ENCODE data around the gene TBC1D16. TPM values are rescaled to one million over a fixed set of nuclear protein-coding genes. Genes with fewer than 3 reads are reported as not detected.
"Not testable (repeated sequence)": the region's sequence is repeated elsewhere in the genome, so short reads cannot be mapped to it uniquely, and the experiment has no call there.

TBC1D16 gene
- total RNA-seq, 4 donors from 2014 or later = 26.5 to 44.3 (median 36.3) TPM

GRCh38 chr17:79994602-79995001 lies 41.1 kb downstream of the TBC1D16 start:
- Histone ChIP-seq H3K9me3 (no peaks in the 10 kb centered on the region), H3K36me3 (no peaks in the 10 kb centered on the region), H3K4me3 (no peak overlapping the region), H3K27ac (no peak overlapping the region), H3K27me3 (no peaks in the 10 kb centered on the region), H3K4me1 (peaks cover 0 to 35% (median 21%) of the 10 kb centered on the region in 3 donors)
- 96% methylated on average over 8 of the region's 13 CpGs for WGBS, 2 donors (ENCODE audit: low coverage in 1 of 2)
- TF ChIP-seq POLR2AphosphoS5 (IDR thresholded peaks at IDR 0.05) (no peak), POLR2A (IDR thresholded peaks at IDR 0.05) (no peak), EP300 (IDR thresholded peaks at IDR 0.05) (no peak), CTCF (IDR thresholded peaks at IDR 0.05) (no peak)
- no peak for ATAC-seq

- peaks cover 0 to 35% (median 21%) of the 10 kb centered on the region in 3 donors for H3K4me1 ChIP-seq
- H3K27ac ChIP-seq, H3K27me3 ChIP-seq, H3K4me3 ChIP-seq, H3K36me3 ChIP-seq, H3K9me3 ChIP-seq, ATAC-seq: not testable (repeated sequence)
- 80 to 100% methylated on average over 1 to 2 of the region's 4 CpGs for WGBS, 2 donors (ENCODE audit: low coverage in 1 of 2)
These were observed 41.5 kb downstream of the TBC1D16 start for GRCh38 chr17:79994228-79994569.

GRCh38 chr17:79993390-79994227 lies 42.1 kb downstream of the TBC1D16 start:
- H3K4me1 ChIP-seq = peaks cover 0 to 40% (median 21%) of the 10 kb centered on the region in 3 donors
- peak; percentile 80 for ATAC-seq
- no peaks in the 10 kb centered on the region for H3K36me3 ChIP-seq
- H3K9me3 ChIP-seq = no peaks in the 10 kb centered on the region
- H3K27ac ChIP-seq = no peak overlapping the region
- 52 to 70% methylated on average over 2 to 7 of the region's 22 CpGs for WGBS, 2 donors (ENCODE audit: low coverage in 1 of 2)
- TF ChIP-seq EP300 (IDR thresholded peaks at IDR 0.05) = no peak
- no peak for TF ChIP-seq POLR2AphosphoS5 (IDR thresholded peaks at IDR 0.05)
- TF ChIP-seq POLR2A (IDR thresholded peaks at IDR 0.05) = no peak
- no peak for TF ChIP-seq CTCF (IDR thresholded peaks at IDR 0.05)
- H3K4me3 ChIP-seq = no peak overlapping the region
- no peaks in the 10 kb centered on the region for H3K27me3 ChIP-seq

- TF ChIP-seq POLR2A (IDR thresholded peaks at IDR 0.05) (no peak), CTCF (IDR thresholded peaks at IDR 0.05) (no peak), EP300 (IDR thresholded peaks at IDR 0.05) (no peak), POLR2AphosphoS5 (IDR thresholded peaks at IDR 0.05) (no peak)
- Histone ChIP-seq H3K27me3 (no peaks in the 10 kb centered on the region), H3K27ac (peak overlapping the region in 3 of 4 donors; percentile 15 to 46 (median 17)), H3K36me3 (no peaks in the 10 kb centered on the region), H3K4me1 (peaks cover 0 to 47% (median 21%) of the 10 kb centered on the region in 3 donors), H3K9me3 (no peaks in the 10 kb centered on the region), H3K4me3 (peak overlapping the region in 1 of 2 donors; percentile 50)
- whole genome bisulfite sequencing, 2 donors (ENCODE audit: low coverage in 1 of 2) = 8 to 45% methylated on average over 3 to 4 of the region's 10 CpGs
- ATAC-seq = no peak
These were observed 42.9 kb downstream of the TBC1D16 start for GRCh38 chr17:79992649-79993389.

- Histone ChIP-seq H3K9me3 (no peaks in the 10 kb centered on the region), H3K4me3 (peak overlapping the region; percentile 23 to 50), H3K27me3 (no peaks in the 10 kb centered on the region), H3K36me3 (no peaks in the 10 kb centered on the region), H3K27ac (peak overlapping the region in 3 of 4 donors; percentile 15 to 46 (median 17)), H3K4me1 (peaks cover 0 to 54% (median 21%) of the 10 kb centered on the region in 3 donors)
- 0 to 10% methylated on average over 1 to 16 of the region's 44 CpGs for WGBS, 2 donors (ENCODE audit: low coverage in 1 of 2)
- peak; percentile 27 for ATAC-seq
- TF ChIP-seq POLR2A (IDR thresholded peaks at IDR 0.05) (no peak), CTCF (IDR thresholded peaks at IDR 0.05) (peak in 1 of 4 experiments; percentile 42), POLR2AphosphoS5 (IDR thresholded peaks at IDR 0.05) (no peak), EP300 (IDR thresholded peaks at IDR 0.05) (no peak)
These were observed 43.6 kb downstream of the TBC1D16 start for GRCh38 chr17:79991924-79992648.

All from gastroesophageal sphincter (tissue), 4 donors.